C4-2B (cell line): ENCODE measurements around the gene DYNLT5.

Experiments used
- CTCF ChIP-seq: fragments of 450-650 bp; conservative IDR thresholded peaks from 2 replicates; pipeline ENCODE4 v1.5.1; 2017; ENCODE audit warnings: mild to moderate bottlenecking
- ZFX ChIP-seq: fragments of 450-650 bp; IDR thresholded peaks from 2 replicates; pipeline ENCODE4 v1.6.1; 2017

DNA sequence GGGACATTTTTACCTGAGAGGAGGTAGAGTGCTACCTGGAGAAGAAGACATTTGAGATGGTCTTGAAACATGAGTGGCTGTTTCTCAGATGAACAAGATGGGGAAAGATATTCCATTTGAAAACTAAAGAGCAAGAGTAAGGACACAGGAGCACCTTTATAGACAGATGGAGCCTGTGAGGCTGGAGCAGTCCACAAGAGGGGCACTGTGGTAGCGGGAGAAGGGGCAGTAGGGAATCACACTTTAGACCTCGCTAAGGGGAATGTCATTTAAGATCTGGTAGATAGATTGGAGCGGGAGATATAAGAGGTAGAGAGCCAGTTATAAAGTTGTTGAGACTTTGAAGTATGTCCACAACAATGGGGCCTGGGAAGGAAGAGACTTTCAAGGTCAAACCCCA, 23.4 kb downstream of the DYNLT5 start:
- TF ChIP-seq CTCF (no peak), ZFX (no peak)
